HG03469 (cell line): ENCODE results near the gene CACNB1.

Source experiments
- ATAC-seq: cut with Tn5 transposase; IDR thresholded peaks from one replicate; pipeline ENCODE4 v1.9.1; 2021; ENCODE audit warnings: mild to moderate bottlenecking, moderate library complexity, moderate number of reproducible peaks; ENCODE audit not compliant: unreplicated experiment

Gene CACNB1

DNA sequence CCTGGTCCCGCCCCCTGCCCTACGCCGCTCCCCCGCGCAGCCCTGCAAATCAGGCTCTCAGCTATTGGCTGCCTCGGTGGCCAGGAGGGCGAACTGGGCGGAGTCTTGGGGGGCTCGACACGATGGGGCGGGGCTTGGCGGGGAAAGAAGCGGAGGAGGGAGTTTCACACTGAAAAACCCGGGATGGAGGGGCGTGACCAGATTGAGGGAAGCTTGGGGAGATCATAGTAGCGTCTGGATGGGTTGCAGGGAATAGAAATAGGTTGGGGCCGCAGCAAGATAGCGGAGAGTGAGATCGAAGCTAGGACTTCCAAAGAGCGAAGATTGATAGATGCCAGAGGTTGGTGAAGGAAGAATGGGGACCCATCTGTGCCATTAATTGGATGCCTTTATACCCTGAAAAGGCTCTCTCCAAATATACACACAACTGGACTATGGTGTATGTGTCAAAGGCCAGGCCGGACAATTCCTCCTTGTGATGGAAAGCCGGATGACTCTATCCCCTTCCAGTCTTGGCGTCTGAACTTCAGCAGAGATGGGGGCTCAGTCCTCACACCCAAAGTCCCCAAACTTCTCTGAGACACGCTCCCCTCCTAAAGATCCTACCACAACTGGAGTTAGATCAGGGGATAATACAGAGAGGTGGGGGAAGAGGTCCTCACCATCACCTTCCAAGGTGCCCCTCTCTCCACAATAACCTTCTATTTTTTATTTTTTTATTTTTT lies 28.7 kb upstream of the CACNB1 start:
- ATAC-seq, result no peak

DNA sequence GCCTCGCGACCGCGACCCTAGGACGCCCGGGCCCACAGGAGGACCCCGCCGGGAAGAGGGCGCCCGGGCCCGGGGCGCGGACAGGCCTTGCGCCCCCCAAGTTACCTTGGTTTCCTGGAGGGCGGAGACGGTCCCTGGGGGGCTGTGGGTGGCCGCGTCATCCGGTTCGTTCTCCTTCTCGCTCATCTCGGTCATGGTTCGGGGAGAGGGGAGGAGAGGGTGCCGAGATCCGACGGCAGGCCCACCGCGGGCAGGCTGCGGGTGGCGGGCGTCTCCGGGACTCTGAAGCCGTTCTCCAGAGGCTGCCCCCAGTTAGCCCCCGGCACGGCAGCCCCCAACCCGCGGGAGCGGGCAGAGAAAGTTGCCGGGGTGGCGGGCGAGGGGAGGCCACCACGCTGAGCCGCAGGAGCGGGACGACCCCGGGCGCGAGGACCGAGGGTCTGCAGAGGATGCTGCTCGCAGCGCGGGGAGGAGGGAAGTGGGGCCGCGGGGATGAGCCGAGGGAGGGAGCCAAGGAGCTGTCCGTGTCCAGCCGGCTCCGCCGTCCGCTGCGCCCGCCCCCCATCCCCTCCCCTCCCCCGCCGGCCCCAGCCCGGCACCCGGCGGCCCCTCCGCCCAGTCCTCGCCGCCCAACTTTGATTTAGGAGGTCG lies 28.0 kb upstream of the CACNB1 start, which contains the start of gene STAC2:
TSS of gene STAC2 (minus strand) at position 638 of the 651 bp plus-strand sequence. CDS start at position 195, 443 bp downstream.
- no peak for ATAC-seq

DNA sequence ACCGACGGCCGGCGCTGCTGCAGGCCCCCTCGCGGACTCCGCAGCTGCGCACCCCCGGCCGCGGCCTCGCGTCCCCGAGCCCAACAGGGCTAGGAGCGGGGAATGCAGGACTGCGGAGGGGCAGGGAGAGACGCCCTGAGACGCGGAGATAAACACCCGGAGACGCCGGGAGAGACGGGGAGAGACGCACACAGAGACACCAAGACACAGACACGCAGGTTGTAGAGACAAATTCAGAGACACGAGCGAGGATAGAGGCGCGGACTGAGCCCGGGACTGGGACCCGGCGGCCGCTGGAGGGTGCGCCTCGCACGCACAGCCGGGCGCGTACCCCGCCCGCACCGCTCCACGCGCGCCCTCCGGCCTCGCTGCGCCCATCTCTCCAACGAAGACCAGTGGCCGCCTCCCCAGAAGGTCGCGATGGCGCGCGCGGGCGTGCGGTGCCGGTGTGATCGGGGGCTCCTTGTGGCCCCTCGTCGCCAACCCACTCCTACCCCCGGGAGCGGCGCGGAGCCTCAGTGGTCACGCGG lies 27.4 kb upstream of the CACNB1 start:
- no peak for ATAC-seq

DNA sequence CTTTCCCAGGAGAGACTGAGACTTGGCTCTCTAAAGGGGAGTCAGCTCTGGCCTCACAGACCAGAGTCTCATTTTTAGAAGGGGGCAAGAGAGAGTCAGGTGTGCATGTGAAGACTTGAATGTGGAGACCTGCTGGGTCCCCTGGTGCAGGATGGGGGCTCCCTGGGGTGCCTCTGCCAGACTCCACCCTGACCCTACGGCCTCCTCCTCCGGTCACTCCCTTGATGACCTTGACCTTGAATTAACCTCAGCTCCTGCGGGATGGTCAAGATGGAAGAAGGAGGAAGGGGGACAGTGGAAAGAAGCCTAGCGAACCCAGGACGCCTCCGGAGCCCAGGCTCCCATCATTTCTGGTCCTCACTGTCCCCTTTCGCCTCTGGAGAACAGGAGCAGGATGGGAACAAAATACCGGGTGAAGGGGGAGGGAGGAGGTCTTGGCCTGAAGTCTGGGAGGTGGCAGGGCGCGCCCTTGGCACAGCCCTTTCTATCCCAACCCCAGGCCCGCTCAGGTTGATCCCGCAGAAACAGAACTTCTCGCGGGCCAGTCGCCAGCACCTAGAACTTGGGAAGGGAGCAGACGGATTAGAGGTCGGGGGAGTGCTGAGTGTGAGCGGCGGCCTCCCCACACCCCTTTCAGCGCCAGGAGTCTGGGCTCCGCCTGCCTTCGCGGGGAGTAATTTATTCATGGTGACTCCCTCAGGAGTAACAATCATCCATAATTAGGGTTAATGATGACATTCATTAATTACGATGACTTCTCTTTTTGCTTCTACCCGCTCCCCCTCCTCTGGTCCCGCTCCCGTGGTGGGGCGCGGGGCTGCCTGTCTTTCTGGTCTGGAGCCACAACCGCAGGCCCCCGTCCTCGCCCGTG lies 26.7 kb upstream of the CACNB1 start:
- no peak for ATAC-seq

DNA sequence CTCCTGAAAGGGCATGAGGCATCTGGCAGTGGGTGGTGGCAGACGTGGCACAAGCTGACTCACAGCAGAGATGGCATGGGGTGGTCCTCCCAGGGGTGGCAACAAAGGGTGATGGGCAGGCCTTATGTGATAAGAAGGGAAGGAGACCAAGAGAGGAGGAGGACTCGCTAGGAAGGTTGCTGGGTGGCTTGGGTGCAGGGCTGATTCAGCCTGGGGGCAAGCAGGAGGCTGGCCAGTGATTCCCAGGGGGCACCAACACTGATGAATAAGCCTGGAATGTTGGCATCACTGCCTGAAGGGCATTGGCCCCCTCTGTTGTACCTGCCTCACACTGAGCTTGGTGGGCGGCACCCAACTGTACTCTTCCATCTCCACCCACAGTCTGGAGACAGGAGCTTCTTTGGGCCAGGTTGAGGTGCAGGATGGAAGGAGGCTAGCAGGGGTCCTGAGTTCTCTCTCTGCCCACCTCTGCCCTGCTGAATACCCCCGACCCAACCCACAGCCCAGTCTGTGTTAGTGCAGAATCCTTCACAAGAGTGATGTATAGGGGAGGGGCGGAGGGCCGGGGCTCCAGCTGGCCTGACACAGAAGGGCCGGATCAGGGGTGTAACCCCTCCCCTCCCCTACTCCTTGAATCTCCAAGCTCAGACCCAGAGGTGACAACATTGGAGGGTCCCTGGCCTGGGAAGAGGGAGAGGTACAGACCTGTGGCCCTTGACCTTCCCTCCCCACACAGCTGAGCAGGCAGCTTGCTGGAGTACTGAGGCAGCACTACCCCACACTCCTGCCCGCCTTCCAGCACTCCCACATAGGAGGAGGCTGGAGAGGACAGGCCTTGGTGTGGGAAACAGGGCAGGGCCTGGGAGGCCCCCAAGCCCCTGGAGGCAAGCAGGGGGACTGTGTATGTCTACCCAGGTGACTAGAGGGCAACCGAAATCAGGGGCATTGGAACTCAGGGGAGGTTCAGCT lies 25.7 kb upstream of the CACNB1 start:
- ATAC-seq, result no peak

DNA sequence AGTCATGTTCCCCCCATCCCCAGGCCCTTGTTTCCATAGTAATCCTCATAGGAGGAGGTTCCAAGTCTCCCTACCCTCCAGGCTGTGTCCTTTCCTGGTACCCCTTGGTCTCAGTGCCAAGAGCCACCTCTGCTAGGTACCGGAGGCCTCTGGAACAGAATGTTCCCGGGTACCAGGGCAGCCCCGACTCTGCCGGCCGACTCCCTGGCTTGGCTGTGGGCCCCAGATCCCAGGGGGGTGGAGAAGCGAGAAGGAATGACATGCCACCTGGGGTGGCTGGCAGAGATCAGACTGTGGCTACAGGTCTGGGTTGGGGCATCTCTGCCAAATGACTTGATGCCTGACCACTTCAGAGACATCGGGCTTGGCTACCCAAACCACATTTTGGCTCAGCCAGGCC lies 24.7 kb upstream of the CACNB1 start:
- ATAC-seq, result no peak

DNA sequence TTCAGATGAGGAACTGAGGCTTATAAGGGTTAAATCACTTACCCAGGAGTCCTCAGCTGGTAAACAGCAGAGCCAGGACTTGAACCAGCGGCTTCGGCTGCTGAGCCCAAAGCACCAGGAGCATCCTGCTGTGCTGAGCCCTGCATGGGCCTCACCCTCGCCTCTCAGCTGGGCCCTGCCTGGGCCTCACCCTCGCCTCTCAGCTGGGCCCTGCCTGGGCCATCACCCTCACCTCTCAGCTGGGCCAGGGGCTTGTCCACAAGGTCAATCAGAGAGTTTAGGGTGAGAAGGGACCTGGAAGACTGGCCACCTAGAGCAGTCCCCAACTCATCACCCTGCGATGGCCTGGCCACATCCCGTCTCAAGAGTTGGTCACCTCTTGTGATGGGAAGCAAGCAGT lies 24.1 kb upstream of the CACNB1 start:
- ATAC-seq, result no peak

DNA sequence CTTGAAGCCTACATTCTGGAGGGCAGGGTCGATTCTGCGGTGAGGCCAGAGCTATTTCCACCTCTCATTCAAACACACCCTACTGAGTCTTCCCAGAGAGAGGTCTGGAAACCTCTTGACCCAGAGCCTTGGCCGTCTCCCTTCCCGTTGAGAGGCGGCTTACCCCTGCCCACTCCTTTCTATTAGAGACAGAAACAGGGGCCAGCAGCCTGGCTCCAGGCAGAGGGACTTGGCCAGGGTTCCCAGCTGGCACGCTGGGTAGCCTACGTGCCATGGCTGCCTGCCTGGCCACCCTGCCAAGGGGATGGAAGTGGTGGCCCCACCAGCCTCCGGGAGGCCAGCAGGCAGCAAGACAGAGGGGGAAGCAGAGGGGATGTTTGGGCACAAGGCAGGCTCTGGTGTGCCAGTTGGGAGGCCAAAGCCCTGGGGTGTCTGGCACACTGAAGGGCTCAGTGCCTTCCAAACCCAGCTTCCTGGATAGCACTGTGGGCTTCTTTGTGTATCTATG lies 22.2 kb upstream of the CACNB1 start:
- no peak for ATAC-seq

DNA sequence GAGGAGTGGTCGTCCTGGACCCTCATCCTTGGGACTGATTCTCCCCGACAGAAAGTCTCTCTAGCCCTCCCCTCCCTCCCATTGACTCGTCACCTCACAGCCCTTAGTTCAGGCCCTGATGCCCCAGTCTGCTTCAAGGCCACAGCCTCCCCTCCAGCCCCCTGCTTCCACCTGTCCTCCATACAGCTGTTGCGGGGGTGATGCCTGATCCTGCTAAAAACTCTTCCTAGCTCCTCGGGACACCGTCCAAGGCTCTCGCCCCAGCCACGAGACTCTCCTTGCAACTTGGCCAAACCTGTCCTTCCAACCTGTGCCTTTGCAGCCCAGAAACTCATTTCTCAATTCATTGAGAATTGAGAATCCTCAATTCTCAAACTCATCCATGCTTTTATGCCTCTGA lies 21.4 kb upstream of the CACNB1 start:
- ATAC-seq, result no peak

DNA sequence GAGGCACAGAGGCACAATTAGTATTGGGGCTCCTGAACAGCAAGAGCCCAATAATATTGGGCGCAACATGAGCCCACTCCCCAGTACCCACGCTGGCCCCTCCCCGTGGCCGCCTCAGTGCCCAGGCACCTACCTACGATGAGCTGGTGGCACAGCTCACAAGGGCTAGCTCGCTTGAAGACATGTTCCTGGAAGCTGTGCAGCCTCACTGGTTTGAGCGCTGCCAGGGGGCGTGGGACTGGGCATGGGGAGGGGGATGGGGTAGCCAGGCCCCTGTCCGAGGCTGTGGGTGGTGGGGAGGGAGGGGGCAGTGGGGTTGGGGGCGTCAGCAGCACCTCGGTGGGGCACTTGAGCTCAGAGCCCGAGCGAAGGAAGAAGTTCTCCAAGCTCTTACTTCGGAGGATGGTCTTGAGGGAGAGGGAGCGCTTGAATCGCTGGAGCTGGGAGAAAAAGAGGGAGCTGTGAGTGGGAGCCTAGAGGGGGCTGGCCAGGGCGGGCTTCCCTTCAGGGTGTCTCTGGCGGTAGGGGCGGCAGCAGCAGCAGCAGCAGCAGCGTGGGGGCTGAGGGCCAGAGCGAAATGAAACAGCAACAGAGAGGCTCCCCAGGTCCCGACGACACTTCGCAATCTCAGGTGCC lies 20.4 kb upstream of the CACNB1 start:
- no peak for ATAC-seq

DNA sequence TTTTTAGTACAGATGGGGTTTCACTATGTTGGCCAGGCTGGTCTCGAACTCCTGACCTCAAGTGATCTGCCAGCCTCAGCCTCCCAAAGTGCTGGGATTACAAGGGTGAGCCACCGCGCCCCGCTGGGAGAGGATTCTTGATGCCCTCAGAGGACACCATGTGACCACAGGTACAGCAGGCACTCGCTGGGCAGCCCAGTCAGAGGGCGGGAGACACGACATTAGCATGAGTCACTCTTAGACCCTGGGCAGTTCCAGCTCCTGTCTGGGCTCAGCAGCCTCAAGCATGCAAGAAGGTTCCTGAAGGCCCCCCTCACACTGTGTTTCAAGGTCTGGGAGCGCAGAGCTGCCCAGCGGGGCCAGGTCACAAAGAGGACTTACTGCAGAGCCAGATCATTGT lies 16.4 kb upstream of the CACNB1 start:
- ATAC-seq, result no peak

DNA sequence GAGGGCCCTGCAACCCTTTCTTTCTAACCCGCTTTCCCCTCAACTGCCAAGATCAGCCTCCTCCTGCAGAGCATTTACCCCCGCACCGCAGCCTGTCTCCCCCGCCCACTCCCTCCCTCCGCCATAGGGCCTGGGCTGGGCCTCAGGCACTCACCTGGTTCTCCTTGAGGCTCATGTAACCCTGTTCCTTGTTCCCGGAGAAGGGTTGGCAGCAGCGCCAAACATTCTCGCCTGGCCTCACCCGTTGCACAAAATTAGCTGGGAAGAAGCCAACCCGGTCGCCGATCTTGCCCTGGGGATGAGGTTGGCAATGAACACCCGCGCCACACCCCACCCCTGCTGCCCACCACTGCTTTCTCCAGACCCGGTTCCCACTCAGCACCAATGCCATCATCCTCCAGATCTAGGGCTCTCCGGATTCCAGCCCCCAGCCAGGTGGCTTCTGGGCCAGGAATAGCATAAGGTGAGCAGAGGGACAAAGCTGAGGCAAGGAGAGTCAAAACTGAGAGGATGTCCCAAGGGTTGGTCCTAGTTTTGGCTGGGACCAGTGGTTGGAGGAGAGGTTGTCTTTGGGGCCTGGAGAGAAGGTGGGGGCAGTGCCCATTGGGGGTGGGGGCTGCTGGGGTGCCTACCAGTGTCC lies 15.5 kb upstream of the CACNB1 start:
- ATAC-seq, result no peak

DNA sequence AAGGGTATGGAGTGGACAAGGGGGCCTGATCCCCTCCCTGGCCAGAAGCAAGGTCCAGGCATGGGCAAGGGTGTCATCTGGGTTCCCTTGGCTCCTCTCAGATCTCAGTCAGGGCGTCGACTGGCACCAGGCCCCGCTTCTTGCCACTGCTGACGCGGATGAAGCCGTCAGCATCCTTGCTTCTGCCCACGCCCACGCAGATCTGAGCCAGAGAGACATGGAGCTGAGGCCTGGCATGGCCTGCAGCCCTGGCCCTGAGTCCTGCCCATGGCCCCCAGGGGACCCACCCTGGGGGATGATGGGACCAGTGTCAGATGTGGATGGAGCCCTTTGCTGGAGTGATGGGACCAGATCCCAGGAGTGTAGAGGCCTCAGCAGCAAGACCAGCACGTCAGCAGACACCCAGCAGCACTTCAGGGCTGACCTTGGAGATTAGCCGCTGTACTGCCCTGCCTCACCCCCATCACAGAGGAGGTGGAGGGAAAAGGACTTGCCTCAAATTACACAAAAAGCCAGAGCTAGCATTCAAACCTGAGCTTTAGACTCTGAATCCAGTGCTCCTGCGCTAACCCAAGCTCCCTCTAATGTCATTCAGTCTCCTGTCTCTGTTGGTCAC lies 14.8 kb upstream of the CACNB1 start:
- ATAC-seq, result no peak

DNA sequence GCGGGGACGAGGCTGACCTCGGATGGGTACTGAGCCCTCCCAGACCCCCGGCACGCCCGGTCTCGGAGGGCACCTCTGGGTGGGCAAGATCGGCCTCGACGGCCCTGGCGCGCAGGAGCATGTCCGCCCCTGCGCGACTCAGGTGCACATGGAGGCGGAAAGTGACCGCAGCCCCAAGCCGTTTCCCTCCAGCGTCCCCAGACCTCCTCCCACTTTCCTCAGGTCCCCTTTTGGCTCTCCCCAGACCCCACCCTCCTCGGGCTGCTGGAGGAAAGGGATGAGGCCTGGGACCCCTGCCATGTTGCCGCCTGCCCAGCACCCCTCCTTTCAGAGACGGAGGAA lies 12.6 kb upstream of the CACNB1 start:
- ATAC-seq, result no peak

DNA sequence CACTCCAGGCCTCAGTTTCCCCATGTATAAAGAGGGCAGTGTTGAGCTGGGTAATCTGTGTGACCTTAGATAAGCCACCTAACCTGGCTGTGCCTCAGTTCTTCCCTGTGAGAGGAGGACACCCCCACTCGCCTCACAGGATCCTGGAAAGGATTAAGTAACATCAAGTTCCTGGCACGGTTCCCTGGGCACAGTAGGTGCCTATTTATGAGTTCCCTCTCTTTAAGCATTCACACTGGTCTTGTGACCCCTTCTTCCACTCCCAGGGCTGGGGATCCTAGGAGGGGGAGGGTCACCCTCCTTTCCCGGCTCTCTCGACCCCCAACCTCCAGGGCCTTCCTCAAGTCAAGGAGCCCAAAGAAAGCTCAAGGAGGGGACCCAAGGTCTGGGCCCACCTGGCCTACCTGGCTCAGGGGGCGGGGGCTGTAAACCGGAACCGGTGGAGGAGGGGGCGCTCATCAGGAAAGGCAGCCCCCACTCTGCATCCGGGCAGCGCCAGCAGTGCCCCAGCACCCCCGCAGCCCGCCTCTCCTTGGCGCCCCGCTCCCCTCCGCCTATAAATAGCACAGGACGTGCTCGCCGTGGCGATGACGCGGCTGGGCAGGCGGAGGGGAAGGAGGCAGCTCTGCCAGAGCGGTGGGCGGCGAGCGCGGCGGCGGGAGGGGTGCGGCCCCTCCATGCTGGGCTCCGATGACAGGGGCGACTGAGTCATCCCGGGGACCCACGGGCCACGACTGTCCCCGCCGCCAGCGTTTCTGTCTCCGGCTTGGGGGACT lies 12.0 kb upstream of the CACNB1 start:
- no peak for ATAC-seq

DNA sequence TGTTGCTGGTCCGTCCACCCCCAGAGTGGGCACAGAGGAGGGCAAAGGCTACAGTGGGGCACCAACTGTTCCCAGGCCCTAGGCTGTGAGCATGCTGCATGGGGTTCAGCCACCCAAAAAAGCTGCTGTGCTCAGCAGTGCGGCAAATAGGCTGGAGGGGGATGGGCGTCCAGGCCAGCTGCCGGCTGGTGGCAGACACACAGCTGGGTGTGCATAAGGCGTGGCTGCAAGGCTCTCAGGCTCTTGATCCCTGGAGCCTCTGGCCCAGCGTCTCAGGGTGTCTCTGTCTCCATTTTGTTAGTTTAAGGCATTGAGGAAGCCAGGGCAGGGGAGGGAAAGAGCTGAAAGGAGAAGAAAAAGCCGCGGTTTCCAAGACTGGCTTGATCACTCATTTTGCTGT lies 11.4 kb upstream of the CACNB1 start:
- ATAC-seq, result no peak

DNA sequence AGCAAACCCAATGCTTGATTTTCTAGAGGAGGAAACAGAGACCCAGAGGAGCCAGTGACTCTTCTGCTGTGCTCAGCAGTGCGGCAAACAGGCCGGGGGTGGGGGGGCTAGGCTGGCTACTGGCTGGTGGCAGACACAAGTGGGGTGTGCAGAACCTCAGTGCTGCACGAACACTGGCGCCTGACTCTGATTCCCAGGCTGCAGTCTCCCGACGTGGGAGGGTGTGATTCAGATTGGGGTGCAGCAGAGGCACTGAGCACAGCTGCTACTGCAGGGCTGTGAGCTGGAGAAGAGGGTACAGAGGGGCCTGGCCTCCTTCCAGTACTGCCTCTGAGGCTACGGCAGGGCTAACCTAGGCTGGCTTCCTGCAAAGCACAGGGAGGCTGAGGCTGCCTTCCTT lies 10.7 kb upstream of the CACNB1 start:
- ATAC-seq, result no peak

DNA sequence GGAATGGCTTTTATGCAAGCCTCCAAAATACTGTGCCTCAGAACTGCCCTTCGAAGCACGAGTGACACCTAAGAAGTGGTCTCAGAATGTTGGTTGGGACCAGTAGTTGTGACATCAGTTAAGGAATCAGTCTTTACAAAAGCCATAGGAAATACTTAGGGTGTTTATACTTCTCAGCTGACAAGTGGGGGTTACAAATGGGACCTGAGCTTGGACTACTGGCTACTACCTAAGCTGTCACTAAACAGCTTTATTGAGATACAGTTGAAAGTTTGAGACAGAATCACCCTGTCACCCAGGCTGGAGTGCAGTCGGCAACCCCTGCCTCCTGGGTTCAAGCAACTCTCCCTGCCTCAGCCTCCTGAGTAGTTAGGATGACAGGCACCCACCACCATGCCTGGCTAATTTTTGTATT lies 7.7 kb upstream of the CACNB1 start:
- no peak for ATAC-seq
